GM19351 (cell line): ENCODE results near the gene IMPDH1.

Experiments
- ATAC-seq: cut with Tn5 transposase; IDR thresholded peaks from one replicate; pipeline ENCODE4 v1.9.1; 2021; ENCODE audit warnings: mild to moderate bottlenecking, moderate library complexity; ENCODE audit not compliant: unreplicated experiment

Gene IMPDH1

DNA sequence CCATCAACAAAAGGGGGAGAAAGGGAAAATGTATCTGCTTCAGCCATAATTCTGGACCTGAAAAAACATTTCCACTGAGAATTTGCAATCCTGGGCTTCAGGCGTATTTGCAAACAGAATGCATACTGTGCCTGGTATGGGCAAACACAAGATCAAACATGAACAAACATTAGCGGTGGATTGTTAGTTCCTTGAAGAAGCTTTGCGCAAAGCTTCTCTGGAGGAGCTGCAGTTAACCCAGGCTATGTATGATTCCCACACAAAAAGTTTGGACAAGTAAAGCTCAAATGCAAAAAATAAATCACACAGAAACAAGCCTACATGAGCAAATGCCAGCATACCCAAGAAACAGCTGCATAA is 25.5 kb upstream of the IMPDH1 start:
- no peak for ATAC-seq

DNA sequence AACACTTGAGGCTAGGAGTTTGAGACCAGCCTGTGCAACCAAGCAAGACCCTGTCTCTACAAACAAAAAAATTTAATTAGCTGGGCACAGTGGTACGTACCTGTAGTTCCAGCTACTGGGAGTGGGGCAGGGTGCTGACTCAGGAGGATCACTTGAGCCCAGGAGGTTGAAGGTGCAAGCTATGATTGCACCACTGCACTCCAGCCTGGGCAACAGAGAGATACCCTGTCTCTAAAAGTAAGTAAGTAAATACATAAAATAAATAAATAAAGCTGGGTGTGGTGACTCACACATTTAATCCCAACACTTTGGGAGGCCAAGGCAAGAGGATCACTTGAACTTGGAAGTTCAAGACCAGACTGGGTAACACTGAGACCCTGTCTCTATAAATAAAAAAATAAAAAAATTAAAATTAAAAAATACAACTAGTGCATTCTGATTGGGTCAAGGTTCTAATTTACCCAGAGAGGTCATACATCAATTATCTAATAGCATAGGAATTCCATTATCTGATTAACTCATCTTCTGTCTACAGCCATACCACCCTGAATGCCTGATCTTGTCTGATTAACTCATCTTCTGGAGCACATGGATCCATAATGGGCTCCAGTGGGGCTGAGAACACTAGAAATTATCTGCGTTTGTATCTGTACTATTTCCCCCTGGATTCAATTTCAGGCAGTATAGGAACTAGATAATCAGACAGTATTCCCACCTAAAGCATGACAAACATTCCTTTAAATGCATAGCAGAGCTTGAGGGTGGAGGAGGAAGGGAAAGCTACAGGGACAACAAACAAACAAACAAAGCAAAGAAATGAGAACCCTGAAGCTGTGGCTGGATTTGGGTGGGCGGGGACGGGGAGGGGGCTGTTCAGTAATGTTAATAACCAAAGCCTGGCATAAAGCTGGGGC is 24.9 kb upstream of the IMPDH1 start:
- ATAC-seq, result no peak

DNA sequence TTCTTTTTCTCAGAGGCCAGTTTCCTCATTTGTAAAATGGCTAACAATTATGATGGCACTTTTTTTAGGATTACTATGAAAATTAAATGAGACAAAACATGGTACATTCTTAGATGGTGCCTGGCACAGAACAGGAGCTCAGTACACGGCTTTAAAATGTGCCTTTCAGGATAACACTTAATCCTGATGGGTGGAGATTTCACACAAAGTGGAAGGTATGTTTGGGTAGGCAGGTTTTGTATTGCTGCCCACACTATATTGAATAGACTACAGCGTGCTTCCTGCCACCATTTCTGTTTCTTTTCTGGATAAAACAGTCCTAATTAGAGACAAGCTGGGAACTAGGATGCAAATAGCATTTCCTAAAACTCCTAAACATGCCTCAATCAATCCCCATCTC is 22.0 kb upstream of the IMPDH1 start:
- ATAC-seq, result no peak

- no peak for ATAC-seq
Measured at GRCh38 chr7:128431221-128431620, 21.4 kb upstream of the IMPDH1 start.

DNA sequence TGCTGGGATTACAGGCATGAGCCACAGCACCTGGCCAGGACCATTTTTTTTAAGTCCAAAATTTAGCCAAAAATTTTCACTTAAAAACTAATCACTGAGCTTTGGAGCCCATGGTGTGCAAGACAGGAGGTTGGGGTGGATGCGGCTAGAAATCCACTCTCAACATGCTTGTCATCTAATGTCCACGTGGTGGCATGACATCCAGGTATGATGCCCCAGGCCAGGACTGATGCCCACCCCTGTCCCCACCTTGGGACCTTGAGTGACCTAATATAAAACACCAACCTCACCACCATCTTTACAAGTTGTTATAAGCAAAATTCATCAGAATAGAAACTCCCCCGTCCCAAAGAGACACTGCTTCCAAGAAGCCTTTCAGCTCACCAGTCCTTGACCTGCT is 20.4 kb upstream of the IMPDH1 start:
- no peak for ATAC-seq

DNA sequence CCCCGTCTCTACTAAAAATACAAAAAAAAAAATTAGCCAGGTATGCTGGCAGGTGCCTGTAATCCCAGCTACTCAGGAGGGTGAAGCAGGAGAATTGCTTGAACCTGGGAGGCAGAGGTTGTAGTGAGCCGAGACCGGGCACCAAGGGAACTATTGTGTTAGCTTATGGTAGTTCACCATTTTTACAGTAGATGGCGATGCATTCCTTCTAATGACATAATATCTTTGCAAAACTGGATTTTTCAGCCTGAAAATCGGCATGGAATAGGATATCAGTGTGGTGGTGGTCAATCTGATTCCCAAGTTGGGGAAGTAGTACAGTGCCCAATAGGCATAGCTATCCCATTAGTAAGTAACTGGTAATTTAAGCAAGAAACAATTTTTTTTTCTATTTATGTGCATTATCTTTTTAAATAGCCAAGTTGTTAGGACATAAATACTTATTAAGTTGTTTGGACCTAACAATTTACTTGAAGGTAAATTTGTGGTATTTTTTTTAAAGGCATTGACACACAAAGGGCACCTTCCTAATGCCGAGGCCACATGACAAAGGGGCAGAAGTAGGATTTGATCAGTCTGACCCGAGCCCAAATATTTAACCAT is 17.6 kb upstream of the IMPDH1 start:
- ATAC-seq, result no peak

GRCh38 chr7:128425850-128426249 is 16.1 kb upstream of the IMPDH1 start:
- no peak for ATAC-seq

- ATAC-seq, result no peak
Measured at GRCh38 chr7:128424686-128425275, 15.0 kb upstream of the IMPDH1 start.

GRCh38 chr7:128422842-128423241 is 13.1 kb upstream of the IMPDH1 start:
- no peak for ATAC-seq

DNA sequence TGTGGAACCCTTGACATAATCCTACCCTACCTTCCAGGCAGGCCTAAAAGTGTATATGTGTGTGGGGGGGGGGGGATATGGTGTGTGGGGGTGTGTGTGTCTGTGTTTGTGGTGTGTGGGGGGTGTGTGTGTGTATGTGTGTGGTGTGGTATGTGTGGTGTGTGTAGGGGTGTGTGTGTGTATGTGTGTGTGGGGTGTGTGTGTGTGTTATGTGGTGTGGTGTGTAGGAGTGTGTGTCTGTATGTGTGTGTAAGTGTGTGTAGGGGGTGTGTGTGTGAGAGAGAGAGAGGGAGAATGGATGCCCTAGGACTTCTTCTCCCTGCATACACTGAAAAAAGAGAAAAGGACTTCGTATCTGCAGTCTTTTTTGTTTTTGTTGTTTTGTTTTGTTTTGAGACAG is 12.3 kb upstream of the IMPDH1 start:
- ATAC-seq, result no peak

DNA sequence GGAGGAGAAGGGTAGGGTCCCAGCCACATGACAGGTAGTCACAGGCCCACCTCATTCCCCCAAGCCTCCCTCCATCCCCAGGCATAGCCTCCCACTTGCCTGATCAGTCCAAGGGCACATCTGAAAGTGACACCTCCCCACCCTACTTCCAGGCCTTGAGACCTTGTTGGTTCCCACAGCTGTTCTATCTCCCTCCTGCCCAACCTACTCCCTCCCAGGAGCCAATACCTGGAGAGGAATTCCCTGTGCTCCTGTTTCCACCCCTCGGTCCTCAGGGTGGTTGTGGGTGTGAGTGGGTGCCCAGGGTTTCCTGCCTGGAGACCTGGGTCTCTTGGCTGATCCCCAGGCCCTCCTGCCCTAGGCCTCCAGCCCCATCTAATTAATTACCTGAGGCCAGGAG is 11.6 kb upstream of the IMPDH1 start:
- ATAC-seq, result no peak

DNA sequence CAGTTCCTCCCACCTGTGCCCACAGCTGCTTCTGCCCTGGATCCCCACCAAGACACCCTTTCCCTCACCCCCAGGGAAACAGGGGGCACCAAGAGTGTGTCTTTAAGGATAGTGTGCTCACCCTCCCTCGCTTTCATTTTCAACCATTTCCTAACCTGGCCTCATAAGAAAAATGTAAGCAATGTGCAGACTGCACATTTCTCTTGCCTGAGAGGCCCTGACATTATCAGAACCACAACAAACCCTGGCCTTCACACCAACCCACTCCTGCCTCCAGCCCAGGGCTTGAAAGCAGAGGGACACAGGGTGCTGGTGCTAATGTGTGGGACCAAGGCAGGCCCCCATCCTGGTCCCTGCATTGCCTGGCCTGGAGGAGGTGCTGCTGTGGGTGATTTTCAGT is 11.0 kb upstream of the IMPDH1 start:
- no peak for ATAC-seq

GRCh38 chr7:128419257-128419656 is 9.5 kb upstream of the IMPDH1 start:
- no peak for ATAC-seq

DNA sequence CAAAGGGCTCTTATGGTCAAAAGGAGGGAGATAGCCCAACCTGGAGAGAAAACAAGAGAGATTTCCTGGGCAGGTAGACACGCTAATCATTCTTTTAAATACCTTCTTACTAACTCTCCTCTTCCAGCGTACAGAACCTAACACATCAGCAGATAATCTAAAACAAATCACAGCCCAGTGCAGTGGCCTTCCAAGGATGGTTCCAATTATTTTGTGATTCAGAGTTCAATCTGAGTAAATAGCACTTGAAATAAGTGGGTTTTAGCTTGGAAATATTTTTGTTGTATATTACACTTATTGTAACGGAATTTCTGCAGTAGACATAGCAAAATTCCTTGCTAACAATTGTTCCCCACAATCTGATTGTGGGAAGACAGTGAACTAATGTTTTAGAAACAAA is 7.3 kb upstream of the IMPDH1 start:
- no peak for ATAC-seq

GRCh38 chr7:128415217-128415785 is 5.5 kb upstream of the IMPDH1 start:
- no peak for ATAC-seq

DNA sequence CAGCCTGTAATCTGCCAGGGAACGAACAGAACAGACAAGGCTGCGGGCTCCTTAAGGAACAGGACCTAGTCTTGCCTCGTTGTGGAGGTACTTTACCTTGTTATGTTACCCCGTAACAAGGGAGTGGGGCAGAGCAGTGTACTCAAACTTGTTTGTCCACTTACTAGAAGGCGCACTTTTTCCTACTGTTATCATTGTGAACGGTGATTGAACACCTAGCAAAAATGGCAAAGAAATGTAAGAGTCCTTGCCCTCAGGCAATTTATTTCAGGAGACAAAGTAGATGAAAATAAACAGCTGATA is 620 bp upstream of the IMPDH1 start:
- ATAC-seq, result no peak

GRCh38 chr7:128408709-128409595 is 830 bp downstream of the IMPDH1 start:
- no peak for ATAC-seq

DNA sequence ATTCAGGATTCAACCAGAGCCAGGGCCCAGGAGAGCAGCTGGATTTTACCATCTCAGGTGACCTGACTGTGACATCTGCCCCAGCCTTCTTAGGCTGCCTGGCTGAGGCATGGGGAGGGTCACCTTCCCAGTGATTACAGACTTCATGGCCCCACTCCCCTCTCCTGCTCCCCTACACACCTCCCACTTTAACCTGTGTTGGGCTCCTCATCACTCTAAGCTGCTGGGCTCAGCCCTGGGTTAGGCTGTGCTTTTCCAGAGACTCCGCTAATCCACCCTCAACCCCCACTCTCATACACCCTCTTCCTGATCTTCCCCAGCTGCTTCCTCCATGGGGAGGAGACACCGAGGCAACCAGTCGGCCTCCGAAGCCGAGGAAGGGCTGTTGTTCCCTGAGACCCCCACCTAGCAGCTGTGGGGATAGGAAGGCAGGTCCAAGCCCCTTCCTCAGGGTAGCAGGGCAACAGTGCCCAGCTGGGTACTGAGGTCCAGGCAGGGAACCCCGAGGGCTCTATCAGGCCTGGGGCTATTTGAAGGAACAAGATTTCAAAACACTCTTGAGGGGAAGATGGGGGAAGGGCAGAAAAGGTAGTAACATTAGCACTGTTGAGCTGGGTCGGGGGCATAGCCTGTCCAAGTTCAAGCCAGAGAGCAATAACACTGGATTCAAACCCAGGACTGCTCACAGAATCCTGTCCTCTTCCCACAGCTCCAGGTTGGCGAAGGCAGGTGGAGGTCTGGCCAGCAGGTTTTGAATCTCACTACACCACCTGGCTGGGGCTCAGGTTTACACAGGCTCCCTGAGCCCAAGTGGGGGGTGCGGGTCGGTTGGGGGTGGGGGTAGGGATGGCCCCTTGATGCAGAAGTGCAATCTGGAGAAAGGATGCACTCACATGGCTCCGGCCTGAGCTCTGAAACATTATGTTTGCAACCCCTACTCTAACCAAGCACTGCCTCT is 1.8 kb downstream of the IMPDH1 start:
- ATAC-seq, result no peak

DNA sequence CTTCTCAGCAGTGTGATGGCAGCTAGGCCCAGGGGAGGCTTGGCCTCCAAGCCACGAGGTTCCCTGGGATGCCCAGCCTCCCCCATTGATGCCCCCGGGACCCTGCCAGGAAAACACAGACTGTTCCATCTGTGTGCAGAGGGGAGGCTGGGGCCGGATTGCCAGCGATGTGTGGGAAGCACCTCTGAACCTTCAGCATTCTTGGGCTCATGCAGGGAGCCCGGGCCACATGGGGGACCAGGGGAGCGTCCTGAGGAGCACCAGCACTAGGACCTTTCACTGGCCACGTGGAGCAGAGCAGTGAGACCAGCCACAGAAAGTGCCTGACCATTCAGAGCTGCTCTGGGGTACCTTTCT is 2.6 kb downstream of the IMPDH1 start:
- no peak for ATAC-seq
